Measurements from ENCODE around the gene TMEM200A.

- no peak for TF ChIP-seq EZH2phosphoT487 (IDR thresholded peaks at IDR 0.05; ENCODE audit: insufficient read depth, low read depth)
- no peak for TF ChIP-seq EZH2 (IDR thresholded peaks at IDR 0.05; ENCODE audit: insufficient read depth, poor library complexity, severe bottlenecking)
These were observed 15.2 kb downstream of the TMEM200A start for GRCh38 chr6:130381012-130381411.
